Breast epithelium (tissue), 4 donors: ENCODE measurements around the gene AKIP1. TPM values are rescaled to one million over a fixed set of nuclear protein-coding genes. Genes with fewer than 3 reads are reported as not detected.
A peak's percentile ranks its signal among the peaks of the same experiment; 100 is the strongest.

Experiments used
- DNase-seq, 2 donors: peaks; one replicate each; pipeline ENCODE4 v3.0.0-alpha.2; 2019; ENCODE audit warnings: low spot score in 2 of 2
- H3K27ac ChIP-seq, 2 donors: fragments of 200-600 bp; sonication (generic) in 1 of 2; one replicate each; pipeline ENCODE4 v1.5.1; 2016 to 2019; ENCODE audit warnings: mild to moderate bottlenecking in 1 of 2
- H3K27me3 ChIP-seq, 2 donors: fragments of 200-600 bp; sonication (generic) in 1 of 2; one replicate each; pipeline versions ENCODE4 v1.5.1 to v1.6.0; 2017 to 2019; ENCODE audit warnings: control low read depth in 1 of 2, mild to moderate bottlenecking in 1 of 2
- H3K36me3 ChIP-seq: fragments of 200-600 bp; one replicate; pipeline ENCODE4 v1.5.1; 2019
- H3K4me1 ChIP-seq, 2 donors: fragments of 200-600 bp; sonication (generic); one replicate each; pipeline ENCODE4 v1.5.1; 2016 to 2019; ENCODE audit warnings: control low read depth in 1 of 2
- H3K4me3 ChIP-seq, 3 donors: fragments of 200-600 bp; sonication (generic); 1 replicate in 2 of 3; 2 replicates in 1 of 3; pipeline ENCODE4 v1.5.1; 2016 to 2019; ENCODE audit warnings: mild to moderate bottlenecking in 3 of 3, moderate library complexity in 2 of 3
- H3K9me3 ChIP-seq, 2 donors: fragments of 200-600 bp; sonication (generic) in 1 of 2; one replicate each; pipeline ENCODE4 v1.5.1; 2016 to 2019; ENCODE audit warnings: control low read depth in 1 of 2
- POLR2A ChIP-seq: fragments of 450-650 bp; IDR thresholded peaks from one replicate; pipeline ENCODE4 v1.6.1; 2016; ENCODE audit warnings: antibody characterized with exemption, mild to moderate bottlenecking, moderate library complexity
- POLR2AphosphoS5 ChIP-seq, 3 donors: sonication (generic); formaldehyde crosslinking; IDR thresholded peaks; one replicate each; pipeline ENCODE4 v1.6.1; 2017; ENCODE audit warnings: antibody characterized with exemption in 3 of 3
- intact Hi-C: fragments of 100-400 bp; cut with DNase I; formaldehyde crosslinking; loops from one replicate; pipeline ENCODE4 v1.15.1; 2023; ENCODE audit warnings: low total_unique reads
- total RNA-seq, 3 donors: library from RNA; depleted of rRNA; stranded (reverse); fragments of >200 nt; gene quantifications; one replicate each; pipeline ENCODE4 v1.1.0, GENCODE V29; 2016
- TF ChIP-seq, protein P1 (sequence below), 3 donors: fragments of 450-650 bp; IDR thresholded peaks; one replicate each; pipeline ENCODE4 v1.5.1; 2016 to 2017; ENCODE audit warnings: antibody characterized with exemption in 3 of 3, mild to moderate bottlenecking in 3 of 3, moderate library complexity in 3 of 3

The AKIP1 gene
- total RNA-seq, 3 donors from 2014 or later = 19.2 to 29.0 (median 27.5) TPM

DNA sequence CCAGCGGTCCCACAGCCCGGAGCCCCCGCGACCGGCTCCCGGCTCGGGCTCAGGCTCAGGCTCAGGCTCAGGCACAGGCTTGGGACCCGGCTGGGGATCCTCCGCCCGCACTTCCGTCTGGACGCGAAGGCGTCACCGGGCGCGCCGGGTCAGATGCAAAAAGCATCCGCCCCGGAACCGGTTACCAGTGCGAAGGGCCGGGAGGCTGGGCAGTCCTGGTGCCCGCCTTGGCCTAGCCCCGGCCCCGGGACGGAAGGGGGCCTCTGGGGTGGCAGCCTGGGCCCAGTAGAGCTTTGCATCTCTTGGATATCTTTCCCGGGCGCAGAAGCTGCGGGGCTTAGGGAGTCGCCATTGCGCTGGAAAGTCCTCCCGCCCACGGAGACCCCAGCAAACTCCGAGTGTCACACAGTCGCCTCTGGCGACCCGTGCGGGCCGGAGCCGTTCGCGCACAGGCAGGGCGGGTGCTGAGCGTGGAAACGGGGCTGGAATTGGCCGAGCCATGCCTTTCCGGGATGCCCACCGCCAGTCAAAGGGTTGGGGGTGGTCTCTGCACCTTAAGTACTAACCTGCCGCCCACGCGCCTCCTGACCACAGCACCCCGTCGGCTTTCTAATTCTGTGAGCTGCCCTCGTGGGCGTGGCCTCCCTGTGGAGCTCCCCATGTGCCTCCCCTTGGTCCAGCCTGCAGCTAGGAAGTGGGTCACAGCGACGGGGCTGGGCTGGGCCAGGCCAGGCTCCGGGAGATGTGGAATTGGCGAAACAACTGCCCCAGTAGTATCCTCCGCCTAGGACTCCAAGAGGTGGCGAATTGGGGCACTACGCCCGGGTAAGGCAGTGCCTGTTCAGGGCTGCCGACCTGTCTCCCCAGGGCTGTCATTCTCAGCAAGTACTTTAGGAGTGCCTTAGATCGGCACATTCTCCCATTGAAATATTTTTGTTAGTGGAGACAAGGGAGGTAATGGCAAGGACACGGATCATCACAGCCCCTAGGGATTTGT lies 53.6 kb downstream of the AKIP1 start, which contains the start of gene TMEM9B:
Gene TMEM9B (minus strand): TSS at position 119 of the 997 bp plus-strand sequence. CDS start 129 bp downstream, outside the sequence.
- Histone ChIP-seq H3K27me3 (no peaks in the 10 kb centered on the region), H3K9me3 (no peaks in the 10 kb centered on the region), H3K27ac (peak within 1 kb of the TSS; percentile 96 to 97), H3K36me3 (no peaks in the 10 kb centered on the region), H3K4me3 (peak within 1 kb of the TSS; percentile 84 to 91 (median 91)), H3K4me1 (peaks cover 0 to 13% of the 10 kb centered on the region in 2 donors)
- intact Hi-C loops = loop anchor here (10.0 kb wide), 1 partner anchor 290 kb away; no protein-coding TSS in a partner anchor
- peak; percentile 85 to 89 for DNase-seq
- TF ChIP-seq POLR2AphosphoS5 (IDR thresholded peaks at IDR 0.05) = peak; percentile 77 to 92 (median 90)
- peak; percentile 95 for TF ChIP-seq POLR2A
- TF ChIP-seq, protein P1, sequence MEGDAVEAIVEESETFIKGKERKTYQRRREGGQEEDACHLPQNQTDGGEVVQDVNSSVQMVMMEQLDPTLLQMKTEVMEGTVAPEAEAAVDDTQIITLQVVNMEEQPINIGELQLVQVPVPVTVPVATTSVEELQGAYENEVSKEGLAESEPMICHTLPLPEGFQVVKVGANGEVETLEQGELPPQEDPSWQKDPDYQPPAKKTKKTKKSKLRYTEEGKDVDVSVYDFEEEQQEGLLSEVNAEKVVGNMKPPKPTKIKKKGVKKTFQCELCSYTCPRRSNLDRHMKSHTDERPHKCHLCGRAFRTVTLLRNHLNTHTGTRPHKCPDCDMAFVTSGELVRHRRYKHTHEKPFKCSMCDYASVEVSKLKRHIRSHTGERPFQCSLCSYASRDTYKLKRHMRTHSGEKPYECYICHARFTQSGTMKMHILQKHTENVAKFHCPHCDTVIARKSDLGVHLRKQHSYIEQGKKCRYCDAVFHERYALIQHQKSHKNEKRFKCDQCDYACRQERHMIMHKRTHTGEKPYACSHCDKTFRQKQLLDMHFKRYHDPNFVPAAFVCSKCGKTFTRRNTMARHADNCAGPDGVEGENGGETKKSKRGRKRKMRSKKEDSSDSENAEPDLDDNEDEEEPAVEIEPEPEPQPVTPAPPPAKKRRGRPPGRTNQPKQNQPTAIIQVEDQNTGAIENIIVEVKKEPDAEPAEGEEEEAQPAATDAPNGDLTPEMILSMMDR (IDR thresholded peaks at IDR 0.05) = peak in 1 of 3 donors; percentile 18

DNA sequence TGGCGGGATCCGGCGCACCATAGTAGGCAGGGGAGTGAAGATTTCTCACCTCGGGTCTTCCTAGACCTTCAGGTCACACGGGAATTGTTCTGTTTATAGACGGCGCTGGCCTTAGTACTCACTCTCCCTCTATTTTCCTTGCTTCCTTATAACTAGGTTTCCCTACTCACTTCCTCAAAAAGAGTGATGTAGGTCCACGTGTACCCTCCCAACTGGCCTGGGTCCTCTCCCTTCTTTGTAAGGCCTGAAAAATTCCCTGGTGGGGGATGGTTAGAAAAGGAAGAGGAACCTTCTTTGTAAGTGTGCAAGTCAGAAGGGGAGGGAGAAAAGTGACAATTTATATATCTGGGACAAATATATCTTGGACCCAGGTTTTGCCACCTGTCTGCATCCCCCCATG lies 56.2 kb downstream of the AKIP1 start:
- TF ChIP-seq POLR2A (no peak), POLR2AphosphoS5 (IDR thresholded peaks at IDR 0.05) (no peak)
- TF ChIP-seq, protein P1 (IDR thresholded peaks at IDR 0.05) = no peak
- Histone ChIP-seq H3K36me3 (no peaks in the 10 kb centered on the region), H3K4me3 (no peak overlapping the region), H3K9me3 (no peaks in the 10 kb centered on the region), H3K27ac (no peak overlapping the region), H3K27me3 (no peaks in the 10 kb centered on the region), H3K4me1 (peaks cover 0 to 12% of the 10 kb centered on the region in 2 donors)
- no peak for DNase-seq
- intact Hi-C loops = loop anchor here (10.0 kb wide), 1 partner anchor 292 kb away; no protein-coding TSS in a partner anchor

Other genes with a start within 250 kb of the AKIP1 start
- 10 to 100 TPM in 2 of 3 donors, 1 to 10 TPM in 1; 6.6 to 12.7 (median 11.5) TPM for gene TRIM66, start 228.5 kb upstream of the AKIP1 start, total RNA-seq
- gene RPL27A, start 228.4 kb upstream of the AKIP1 start, total RNA-seq = 1,000 to 10,000 TPM in 2 of 3 donors, 100 to 1,000 TPM in 1; 907 to 1,119 (median 1,000) TPM
- gene C11orf16, start 21.8 kb downstream of the AKIP1 start, total RNA-seq = not detected
- gene ASCL3, start 31.8 kb downstream of the AKIP1 start, total RNA-seq = not detected
- gene TMEM9B, start 53.3 kb downstream of the AKIP1 start, total RNA-seq = 10 to 100 TPM; 37.1 to 68.8 (median 47.5) TPM
- gene NRIP3, start 92.8 kb downstream of the AKIP1 start, total RNA-seq = 10 to 100 TPM in 1 of 3 donors, 1 to 10 TPM in 1, under 1 TPM in 1; 0.96 to 14.5 (median 3.6) TPM
- 100 to 1,000 TPM in 1 of 3 donors, 10 to 100 TPM in 2; 35.7 to 139 (median 78.7) TPM for gene SCUBE2, start 180.4 kb downstream of the AKIP1 start, total RNA-seq